K562 (cell line): Measurements from ENCODE around the gene BBX. TPM values are rescaled to one million over a fixed set of nuclear protein-coding genes. Genes with fewer than 3 reads are reported as not detected.

Source experiments
- ATAC-seq: fragments of 200-7000 bp; cut with Tn5 transposase; 3 replicates; pipeline ENCODE4 v1.9.1; 2020; ENCODE audit warnings: moderate library complexity
- BruUV-seq: library from RNA; stranded (reverse); fragments of 400-500 nt; replicated peaks from 2 replicates; lab custom pipeline; 2021; lab: Mats Ljungman, UMichigan
- CTCF ChIA-PET: fragments of 300-600 bp; formaldehyde crosslinking; extraction: SDS; loops from one replicate; lab custom pipeline; 2021; ENCODE audit warnings: low intra/inter-chr PET ratio; lab: Yijun Ruan, JAX
- POLR2A ChIA-PET: fragments of 300-600, 350-650 bp; sonication (Branson Sonifier 250); formaldehyde crosslinking; extraction: SDS; loops from one replicate; lab custom pipeline; 2021; ENCODE audit warnings: antibody characterized with exemption, inconsistent platforms; lab: Yijun Ruan, JAX
- DNase-seq, 4 experiments: peaks; one replicate each; pipeline versions ENCODE4 v3.0.0 to v3.0.0-alpha.2; 2011 to 2018; ENCODE audit warnings: low spot score in 3 of 4, mixed read lengths in 3 of 4; ENCODE audit errors: extremely low read depth in 1 of 4
- FAIRE-seq: peaks from 2 replicates; lab custom pipeline; 2011; peaks lifted over from hg19 to GRCh38; lab: Jason Lieb, UNC
- H2AFZ ChIP-seq: 2 replicates; pipeline ENCODE4 v1.6.0; 2011; ENCODE audit warnings: low read depth, low read length, control low read depth, inconsistent platforms
- H3K27ac ChIP-seq: fragments of 200-600 bp; 3 replicates; pipeline ENCODE4 v1.8.0; 2011; ENCODE audit warnings: low read depth, mild to moderate bottlenecking, control low read depth, inconsistent platforms, low read length, moderate library complexity, mixed read lengths; ENCODE audit errors: extremely low read depth
- H3K27me3 ChIP-seq, 2 experiments: fragments of 300-600 bp in 1 of 2; 2 replicates in 1 of 2; 3 replicates in 1 of 2; pipeline versions ENCODE4 v1.6.0 to v1.8.0; 2011; ENCODE audit warnings: inconsistent platforms in 2 of 2, low read length in 2 of 2, mild to moderate bottlenecking in 1 of 2, mixed read lengths in 1 of 2, moderate library complexity in 1 of 2; ENCODE audit not compliant: control insufficient read depth in 2 of 2, insufficient read depth in 2 of 2
- H3K36me3 ChIP-seq: fragments of 300-600 bp; 3 replicates; pipeline ENCODE4 v1.8.0; 2011; ENCODE audit warnings: mild to moderate bottlenecking, low read length, inconsistent platforms; ENCODE audit not compliant: control insufficient read depth, insufficient read depth
- H3K4me1 ChIP-seq, 2 experiments: fragments of 200-600 bp in 1 of 2; replicated peaks in 1 of 2; 2 replicates in 1 of 2; 3 replicates in 1 of 2; pipeline versions ENCODE4 v1.5.1 to v1.8.0; 2011; ENCODE audit warnings: inconsistent platforms in 2 of 2, low read length in 2 of 2, mild to moderate bottlenecking in 1 of 2, mixed read lengths in 1 of 2, moderate library complexity in 1 of 2; ENCODE audit not compliant: control insufficient read depth in 2 of 2, insufficient read depth in 2 of 2
- H3K4me2 ChIP-seq: 2 replicates; pipeline ENCODE4 v1.6.1; 2011; ENCODE audit warnings: low read length, control low read depth, inconsistent platforms, mixed read lengths; ENCODE audit not compliant: insufficient read depth
- H3K4me3 ChIP-seq: fragments of 200-600 bp; sonication (generic), shearing (Covaris generic); 2 replicates; pipeline ENCODE4 v1.5.1; 2016; ENCODE audit warnings: control low read depth, inconsistent platforms
- H3K79me2 ChIP-seq: fragments of 200-600 bp; 3 replicates; pipeline ENCODE4 v1.8.0; 2011; ENCODE audit warnings: low read length, inconsistent platforms; ENCODE audit not compliant: control insufficient read depth, insufficient read depth
- H3K9ac ChIP-seq, 2 experiments: 2 replicates each; pipeline versions ENCODE4 v1.6.0 to v1.6.1; 2011; ENCODE audit warnings: low read depth in 2 of 2, low read length in 2 of 2, control low read depth in 1 of 2, inconsistent platforms in 1 of 2, mild to moderate bottlenecking in 1 of 2, mixed read lengths in 1 of 2; ENCODE audit not compliant: insufficient read depth in 1 of 2
- H3K9me1 ChIP-seq: one replicate; pipeline ENCODE4 v1.6.0; 2011; ENCODE audit warnings: inconsistent platforms, mild to moderate bottlenecking, low read length, moderate library complexity; ENCODE audit not compliant: control insufficient read depth, insufficient read depth
- H3K9me3 ChIP-seq: replicated peaks from 2 replicates; pipeline ENCODE4 v1.5.1; 2011; ENCODE audit warnings: low read depth, low read length, inconsistent platforms; ENCODE audit not compliant: control insufficient read depth, insufficient read depth
- H4K20me1 ChIP-seq: replicated peaks from 2 replicates; pipeline ENCODE4 v1.6.1; 2011; ENCODE audit warnings: low read length, inconsistent platforms, mixed read lengths; ENCODE audit not compliant: control insufficient read depth, insufficient read depth
- CHCHD3 ChIP-seq: fragments of 250-450 bp; sonication (Bioruptor Pico); IDR thresholded peaks from 2 replicates; pipeline ENCODE4 v2.1.2; 2022; ENCODE audit warnings: mild to moderate bottlenecking
- KDM2B ChIP-seq: fragments of 250-450 bp; sonication (Bioruptor Pico); IDR thresholded peaks from 2 replicates; pipeline ENCODE4 v1.8.0; 2021; ENCODE audit warnings: mild to moderate bottlenecking, moderate library complexity
- MTF1 ChIP-seq: fragments of 250-450 bp; sonication (Bioruptor Pico); IDR thresholded peaks from 2 replicates; pipeline ENCODE4 v1.9.0; 2021; ENCODE audit warnings: moderate library complexity, mild to moderate bottlenecking, inconsistent platforms, borderline replicate concordance
- RFX1 ChIP-seq: fragments of 450-650 bp; IDR thresholded peaks from 2 replicates; pipeline ENCODE4 v1.6.1; 2016; ENCODE audit warnings: mild to moderate bottlenecking, moderate library complexity
- SMARCA5 ChIP-seq: fragments of 450-650 bp; IDR thresholded peaks from 2 replicates; pipeline ENCODE4 v1.6.1; 2016
- ZNF140 ChIP-seq: fragments of 250-450 bp; sonication (Bioruptor Pico); IDR thresholded peaks from 2 replicates; pipeline ENCODE4 v1.8.0; 2021; ENCODE audit warnings: moderate library complexity, mild to moderate bottlenecking, inconsistent platforms
- WGBS: fragments of 100-300 bp; shearing (Covaris generic); methylation state at CpG from one replicate; pipeline ENCODE4 v1.1.6; 2016; ENCODE audit warnings: low coverage, mixed read lengths; ENCODE audit not compliant: insufficient coverage; ENCODE audit errors: missing lambda C conversion rate; 5-methylcytosine and 5-hydroxymethylcytosine counted together
- in situ Hi-C: fragments of 300-500 bp; cut with MboI; formaldehyde crosslinking; loops from 4 replicates; pipeline ENCODE4 v1.15.0; 2018; ENCODE audit warnings: inconsistent platforms, mixed read lengths
- intact Hi-C: fragments of 100-400 bp; cut with micrococcal nuclease; formaldehyde crosslinking; loops from 2 replicates; pipeline ENCODE4 v1.14.2; 2022
- polyA plus RNA-seq, 8 experiments: library from polyadenylated mRNA; depleted of rRNA in 4 of 8; stranded (reverse) in 5 of 8; unstranded in 3 of 8; fragments of >200 nt; fragmentation: Nextera tagmentation in 2 of 8; fragmentation: Illumina TruSeq in 1 of 8; extraction: Ambion mirVana in 2 of 8; extraction: Trizol in 1 of 8; gene quantifications; 2 replicates each; pipeline versions ENCODE4 v1.2.1 to v1.2.3, GENCODE V29; 2011 to 2014; ENCODE audit warnings: inconsistent platforms in 1 of 8, missing spikeins in 1 of 8
- total RNA-seq, 7 experiments: library from RNA; depleted of rRNA in 6 of 7; stranded (reverse); fragments of >200 nt in 6 of 7; fragmentation: Illumina TruSeq in 2 of 7; extraction: Trizol in 2 of 7; gene quantifications; 2 replicates each; pipeline versions ENCODE4 v1.2.1 to v1.2.3, GENCODE V29; 2011 to 2021; ENCODE audit warnings: low replicate concordance in 1 of 7
- TF ChIP-seq, protein P1 (sequence below): fragments of 250-450 bp; sonication (Bioruptor Pico); IDR thresholded peaks from 2 replicates; pipeline ENCODE4 v1.5.0; 2022; ENCODE audit warnings: mild to moderate bottlenecking

BBX gene
- total and polyA plus RNA-seq, 9 of the 15 experiments (the other 6 are each of a cell fraction or from before 2014, with no cell fraction given), result 4.9 to 19.5 (median 11.8) TPM

DNA sequence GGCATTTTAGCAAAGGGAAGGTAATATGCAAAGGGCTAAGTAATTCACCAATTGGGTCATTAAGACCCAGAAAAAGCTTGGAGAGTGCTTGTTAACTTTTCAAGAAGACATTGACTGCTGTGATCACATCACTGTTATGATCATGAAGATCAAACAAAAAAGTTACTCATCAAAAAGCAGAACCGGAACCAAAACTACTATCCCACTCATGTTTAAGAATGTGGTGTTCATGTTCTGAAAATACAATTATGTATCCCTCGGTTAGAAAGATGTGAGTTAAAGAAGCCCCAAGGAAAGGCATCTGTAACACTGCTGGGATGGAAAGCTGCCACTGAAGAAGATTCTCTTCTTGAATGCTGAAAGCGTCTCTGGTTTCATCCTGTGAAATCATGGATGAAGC is 32.6 kb downstream of the BBX start:
- no peaks in the 10 kb centered on the region for H3K9me3 ChIP-seq
- H3K4me3 ChIP-seq, result no peak overlapping the region
- BruUV-seq, result no TSS peak
- no peaks in the 10 kb centered on the region for H3K4me1 ChIP-seq
- H3K4me2 ChIP-seq, result no peak overlapping the region
- no peaks in the 10 kb centered on the region for H3K79me2 ChIP-seq
- ChIA-PET POLR2A (no interaction called here), CTCF (no interaction called here)
- 39% methylated on average over 3 of the region's 3 CpGs for WGBS
- in situ Hi-C loops, result no loop called here
- no peak overlapping the region for H3K27ac ChIP-seq
- H3K36me3 ChIP-seq, result no peaks in the 10 kb centered on the region
- TF ChIP-seq SMARCA5 (no peak), MTF1 (CRISPR knock-in tag) (no peak), ZNF140 (CRISPR knock-in tag) (no peak), KDM2B (CRISPR knock-in tag) (no peak), CHCHD3 (no peak), RFX1 (no peak)
- TF ChIP-seq, protein P1, sequence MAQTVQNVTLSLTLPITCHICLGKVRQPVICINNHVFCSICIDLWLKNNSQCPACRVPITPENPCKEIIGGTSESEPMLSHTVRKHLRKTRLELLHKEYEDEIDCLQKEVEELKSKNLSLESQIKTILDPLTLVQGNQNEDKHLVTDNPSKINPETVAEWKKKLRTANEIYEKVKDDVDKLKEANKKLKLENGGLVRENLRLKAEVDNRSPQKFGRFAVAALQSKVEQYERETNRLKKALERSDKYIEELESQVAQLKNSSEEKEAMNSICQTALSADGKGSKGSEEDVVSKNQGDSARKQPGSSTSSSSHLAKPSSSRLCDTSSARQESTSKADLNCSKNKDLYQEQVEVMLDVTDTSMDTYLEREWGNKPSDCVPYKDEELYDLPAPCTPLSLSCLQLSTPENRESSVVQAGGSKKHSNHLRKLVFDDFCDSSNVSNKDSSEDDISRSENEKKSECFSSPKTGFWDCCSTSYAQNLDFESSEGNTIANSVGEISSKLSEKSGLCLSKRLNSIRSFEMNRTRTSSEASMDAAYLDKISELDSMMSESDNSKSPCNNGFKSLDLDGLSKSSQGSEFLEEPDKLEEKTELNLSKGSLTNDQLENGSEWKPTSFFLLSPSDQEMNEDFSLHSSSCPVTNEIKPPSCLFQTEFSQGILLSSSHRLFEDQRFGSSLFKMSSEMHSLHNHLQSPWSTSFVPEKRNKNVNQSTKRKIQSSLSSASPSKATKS, result no peak
- H3K9me1 ChIP-seq, result no peaks in the 10 kb centered on the region
- H3K27me3 ChIP-seq, result no peaks in the 10 kb centered on the region
- DNase-seq, result no peak
- no peak overlapping the region for H2AFZ ChIP-seq
- intact Hi-C loops, result no loop called here
- no peak for FAIRE-seq
- no peak overlapping the region for H3K9ac ChIP-seq
- no peak for ATAC-seq
- no peaks in the 10 kb centered on the region for H4K20me1 ChIP-seq
